Glomerular endothelial cell (primary cell): ENCODE measurements around the gene NDUFB2. TPM values are rescaled to one million over a fixed set of nuclear protein-coding genes. Genes with fewer than 3 reads are reported as not detected.
"Not testable (repeated sequence)": the region's sequence is repeated elsewhere in the genome, so short reads cannot be mapped to it uniquely, and the experiment has no call there.

Experiments used
- DNase-seq: peaks from one replicate; pipeline ENCODE4 v3.0.0-alpha.2; 2011; ENCODE audit warnings: low read depth, low spot score; ENCODE audit errors: extremely low read depth
- total RNA-seq: library from RNA; depleted of rRNA; stranded (reverse); fragments of >200 nt; gene quantifications from 2 replicates; pipeline ENCODE4 v1.2.3, GENCODE V29; 2015

NDUFB2 gene
- total RNA-seq, result 372 and 446 TPM in 2 replicates

DNA sequence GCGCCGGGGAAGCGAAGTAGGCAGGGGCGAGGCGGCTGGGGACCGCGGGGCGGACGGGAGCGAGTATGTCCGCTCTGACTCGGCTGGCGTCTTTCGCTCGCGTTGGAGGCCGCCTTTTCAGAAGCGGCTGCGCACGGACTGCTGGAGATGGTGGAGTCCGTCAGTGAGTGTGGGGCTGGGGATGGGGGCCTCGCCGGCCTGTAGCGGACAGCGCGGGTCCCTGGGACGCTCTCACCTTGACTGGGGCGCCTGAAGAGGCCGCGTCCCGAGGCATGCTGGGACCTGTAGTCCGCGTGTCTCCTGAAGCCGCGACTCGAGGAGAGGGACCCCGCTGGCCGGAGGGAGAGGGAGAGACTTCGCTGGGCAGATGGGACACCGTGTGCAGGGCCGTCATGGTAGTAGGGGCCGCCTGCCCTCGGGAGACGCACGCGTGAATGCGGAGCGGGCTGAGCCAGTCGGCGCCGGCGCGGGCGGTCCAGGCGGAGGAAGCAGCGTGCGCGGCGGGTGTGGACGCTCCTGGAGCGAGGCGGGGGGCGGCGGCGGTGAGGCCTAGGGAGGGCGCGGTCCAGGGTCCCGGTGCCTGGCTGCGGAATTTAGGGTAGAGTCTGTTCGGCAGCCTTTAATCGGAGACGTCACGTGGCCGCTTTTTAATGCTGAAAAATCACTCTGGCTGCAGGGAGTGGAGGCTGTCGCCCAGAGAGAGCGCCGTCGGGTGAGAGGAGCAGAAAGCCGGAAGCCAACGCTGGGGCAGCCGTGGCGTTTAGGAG lies at the start of gene NDUFB2:
NDUFB2 (plus strand) TSS at position 29 of the 767 bp plus-strand sequence; CDS start at position 66, 37 bp downstream.
- DNase-seq, result no peak

DNA sequence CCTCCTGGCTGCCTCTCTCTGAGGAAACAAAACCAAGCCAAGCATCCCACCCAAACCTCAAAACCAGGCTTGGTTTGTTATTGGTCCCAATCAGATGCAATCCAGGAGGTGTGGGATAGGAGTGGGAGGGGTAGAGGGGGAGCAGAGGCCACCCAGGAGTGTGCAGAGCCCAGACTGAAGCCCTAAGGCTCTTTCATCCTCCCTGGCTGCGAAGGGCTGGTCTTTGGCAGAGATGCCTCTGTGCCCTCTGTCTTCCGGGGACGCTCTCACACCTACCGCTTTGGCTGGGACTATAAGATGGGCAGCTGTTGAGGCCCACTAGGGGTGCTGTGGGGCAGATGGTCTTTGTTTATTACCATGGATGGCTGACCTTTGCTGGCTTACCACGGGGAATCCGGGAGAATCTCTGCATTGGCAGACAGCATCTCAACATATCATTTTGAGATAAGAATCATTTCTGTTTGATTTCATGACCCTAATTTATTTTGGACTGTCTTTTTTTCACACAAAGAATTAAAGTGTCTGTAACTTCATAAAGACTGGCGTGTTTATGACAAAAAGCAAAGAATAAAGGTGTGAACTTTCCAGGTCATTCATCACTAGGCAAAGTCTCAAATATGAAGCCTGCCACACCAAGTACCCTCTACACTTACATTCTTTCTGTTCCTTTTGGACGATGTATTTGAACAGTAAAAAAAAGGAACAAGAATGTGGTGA lies 49.4 kb upstream of the NDUFB2 start:
- DNase-seq, result no peak

DNA sequence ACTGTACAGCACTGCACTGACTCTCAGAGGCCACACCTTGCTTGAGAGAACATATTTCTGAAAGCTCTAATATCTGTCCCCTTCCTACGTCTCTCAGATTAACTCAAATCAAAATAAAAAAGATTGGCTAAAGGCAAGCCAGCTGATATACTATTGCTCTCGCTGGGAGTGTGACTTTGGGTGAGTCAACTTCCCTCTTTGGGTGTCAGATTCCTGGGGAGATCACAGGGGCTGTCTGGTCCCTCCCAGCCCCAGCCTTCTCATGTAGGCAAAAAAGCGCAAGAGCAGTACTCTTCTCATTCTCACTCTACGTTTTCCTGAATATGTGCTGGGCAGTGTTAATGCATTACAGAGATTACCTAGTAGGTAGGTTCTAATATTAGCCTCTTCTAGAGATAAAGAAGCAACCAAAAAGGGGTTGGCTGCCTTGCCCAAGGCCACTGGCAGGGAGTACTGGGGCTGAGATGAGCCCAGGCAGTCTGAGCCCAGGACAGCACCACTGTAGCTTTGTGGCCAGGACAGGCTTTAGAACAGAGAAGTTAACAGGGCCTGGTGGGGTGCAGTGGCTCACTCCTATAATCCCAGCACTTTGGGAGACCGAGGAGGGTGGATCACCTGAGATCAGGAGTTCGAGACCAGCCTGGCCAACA lies 46.8 kb upstream of the NDUFB2 start:
- no peak for DNase-seq

DNA sequence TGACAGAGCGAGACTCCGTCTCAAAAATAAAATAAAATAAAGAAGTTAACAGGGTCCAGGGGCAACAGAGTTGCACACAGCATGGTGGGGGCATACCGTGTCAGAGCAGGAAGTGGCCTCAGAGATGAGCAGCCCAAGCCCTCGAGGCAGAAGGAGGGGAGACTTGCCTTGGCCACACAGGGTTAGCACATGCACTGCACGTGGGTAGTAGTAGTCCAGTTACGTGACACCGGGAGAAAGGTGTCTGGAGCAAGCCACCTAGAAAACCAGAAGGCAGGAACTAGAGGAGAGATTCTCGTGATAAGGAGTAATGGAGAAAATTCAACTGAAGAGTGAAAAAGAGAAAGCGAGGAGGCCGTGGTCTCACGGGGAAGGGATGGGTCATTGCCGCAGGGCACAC lies 46.1 kb upstream of the NDUFB2 start:
- DNase-seq, result no peak

DNA sequence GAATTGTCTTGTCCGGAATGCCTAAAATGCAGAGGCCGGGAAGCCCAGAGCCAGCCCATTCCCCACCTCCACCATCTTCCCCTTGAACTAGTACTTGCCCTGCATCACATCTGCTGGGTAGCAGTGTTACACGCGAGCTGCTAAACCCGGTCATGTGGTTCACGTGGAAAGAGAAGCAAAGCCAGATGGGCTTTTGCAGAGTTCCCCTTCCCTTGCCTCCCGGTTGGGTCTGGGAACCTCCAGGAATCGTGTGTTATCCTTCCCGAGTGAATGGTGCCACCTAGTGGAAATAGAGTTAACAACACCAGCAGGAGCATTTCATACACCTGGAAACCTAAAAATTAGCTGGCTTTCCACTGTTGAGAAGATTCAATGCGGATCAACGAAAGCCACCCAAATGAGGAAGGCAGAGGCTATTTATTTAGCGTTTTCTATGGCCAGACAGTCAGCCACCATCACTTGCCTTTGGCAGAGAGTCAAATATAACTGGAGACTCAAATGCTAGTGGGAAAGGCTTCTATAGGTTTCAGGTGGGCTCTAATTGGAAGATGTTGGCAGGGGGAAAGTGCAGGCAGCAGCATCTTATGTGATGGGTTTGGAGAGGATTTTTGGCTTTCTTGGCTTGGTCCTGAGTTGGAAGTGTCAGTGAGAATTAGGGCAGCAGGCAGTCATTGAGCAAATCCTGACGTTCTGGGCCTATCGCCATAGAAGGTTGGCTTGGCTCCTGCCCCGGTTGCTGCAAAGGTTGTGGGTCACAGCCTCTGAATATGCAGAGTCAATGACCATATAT lies 43.0 kb upstream of the NDUFB2 start:
- no peak for DNase-seq

DNA sequence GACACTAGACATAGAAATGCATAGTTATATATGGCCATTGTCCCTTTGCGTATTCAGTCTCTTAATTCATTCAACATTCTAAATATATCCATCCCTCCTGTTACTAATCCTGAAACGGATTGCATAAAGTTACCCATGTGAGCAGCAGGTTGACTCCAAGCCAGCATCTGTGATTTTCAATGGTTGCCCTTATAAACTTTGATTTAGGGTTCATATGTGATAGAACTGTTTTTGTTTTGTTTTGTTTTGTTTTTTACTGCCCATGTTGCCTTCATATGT lies 42.5 kb upstream of the NDUFB2 start:
- no peak for DNase-seq

DNA sequence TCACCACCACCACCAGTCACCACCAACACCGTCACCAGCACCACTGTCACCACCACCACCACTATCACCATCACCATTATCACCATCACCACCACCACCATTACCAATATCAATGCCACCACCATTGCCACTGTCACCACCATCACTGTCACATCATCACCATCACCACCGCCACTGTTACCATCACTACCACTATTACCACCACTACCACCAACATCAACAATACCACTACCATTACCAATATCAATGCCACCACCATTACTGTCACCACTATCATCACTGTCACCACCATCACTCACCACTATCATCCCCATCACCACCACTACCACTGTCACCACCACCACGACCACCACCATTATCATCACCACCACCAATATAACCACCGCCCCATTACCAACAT lies 41.8 kb upstream of the NDUFB2 start:
- no peak for DNase-seq

DNA sequence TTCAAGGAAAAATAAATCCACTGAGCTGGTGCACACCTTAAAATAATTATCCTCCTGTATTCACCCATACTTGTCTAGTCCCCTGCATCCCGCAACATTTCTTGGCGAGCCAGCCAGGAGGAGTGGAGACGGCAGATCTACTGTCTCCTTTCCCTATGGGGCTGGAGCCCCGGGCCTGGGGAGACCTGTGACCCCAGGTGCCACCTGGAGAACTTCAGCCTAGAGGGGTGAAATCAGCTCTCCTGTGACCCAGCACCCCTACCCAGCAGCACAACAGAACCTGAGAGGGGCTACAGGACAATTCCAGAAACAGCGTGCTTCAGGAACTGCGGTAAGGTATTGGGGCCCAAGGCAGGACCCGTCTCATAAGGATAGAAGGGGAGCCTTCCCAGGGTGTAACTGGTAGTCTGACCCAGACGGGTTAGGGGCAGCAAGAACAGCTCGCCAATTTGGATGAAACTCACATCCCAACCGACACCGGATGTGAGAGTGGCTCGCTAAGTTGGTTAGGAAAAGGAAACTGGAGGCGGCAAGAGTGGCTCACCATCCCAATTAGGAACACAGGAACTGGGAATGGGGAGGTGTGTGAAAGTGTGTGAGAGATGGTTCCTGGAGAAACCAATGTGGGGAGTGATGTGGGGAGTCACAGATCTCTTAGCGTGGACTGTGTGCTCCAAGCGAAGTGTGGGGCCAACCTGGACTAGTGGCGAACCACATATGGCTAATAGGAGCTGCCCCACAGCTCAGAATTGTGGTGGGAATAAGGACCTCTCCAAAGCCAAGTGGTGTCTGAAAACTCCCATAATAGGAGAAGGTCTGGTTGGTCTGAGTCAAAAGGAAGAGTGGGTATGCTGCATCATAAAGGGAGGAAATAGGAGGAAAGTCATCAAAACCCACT lies 40.7 kb upstream of the NDUFB2 start:
- no peak for DNase-seq

DNA sequence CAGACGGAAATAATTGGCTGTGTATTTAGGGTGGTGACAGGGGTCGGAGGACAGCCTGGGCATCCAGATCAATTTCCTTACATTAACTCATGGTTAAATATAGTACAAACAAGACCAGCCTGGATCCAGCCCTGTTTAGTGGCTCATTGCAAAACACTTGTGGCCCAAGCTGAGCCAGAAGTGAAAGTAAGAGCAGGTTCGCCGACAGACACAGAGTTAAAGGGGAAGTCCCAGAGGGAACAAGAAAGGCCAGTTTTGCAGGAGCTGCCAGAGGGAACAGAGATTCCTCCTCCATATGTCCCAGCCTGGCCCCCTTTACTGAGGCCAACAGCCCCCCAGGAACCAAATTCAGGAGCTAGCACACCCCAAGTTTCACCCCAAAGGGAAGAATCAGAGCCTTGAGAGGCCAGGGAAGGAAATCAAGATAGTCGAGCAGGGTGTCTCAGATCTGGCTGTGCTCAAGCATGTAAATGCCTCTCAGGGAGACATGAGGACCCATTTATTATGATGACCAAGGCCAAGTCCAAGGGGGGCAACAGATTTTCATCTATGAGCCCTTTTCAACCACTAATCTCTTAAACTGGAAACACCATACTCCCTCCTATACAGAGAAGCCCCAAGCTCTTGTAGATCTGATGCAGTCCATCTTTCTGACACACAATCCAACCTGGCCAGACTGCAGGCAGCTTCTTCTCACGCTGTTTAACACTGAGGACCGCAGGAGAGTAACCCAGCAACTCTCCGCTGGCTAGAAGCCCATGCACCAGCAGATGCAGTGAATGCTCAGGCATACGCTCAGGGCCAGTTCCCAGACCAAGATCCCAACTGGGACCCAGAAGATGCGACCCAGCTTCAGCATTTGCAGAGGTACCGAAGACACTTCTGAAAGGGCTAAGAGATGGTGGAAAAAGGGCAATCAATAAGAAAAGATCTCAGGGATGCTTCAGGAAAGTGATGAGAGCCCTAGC lies 39.7 kb upstream of the NDUFB2 start:
- DNase-seq, result no peak

DNA sequence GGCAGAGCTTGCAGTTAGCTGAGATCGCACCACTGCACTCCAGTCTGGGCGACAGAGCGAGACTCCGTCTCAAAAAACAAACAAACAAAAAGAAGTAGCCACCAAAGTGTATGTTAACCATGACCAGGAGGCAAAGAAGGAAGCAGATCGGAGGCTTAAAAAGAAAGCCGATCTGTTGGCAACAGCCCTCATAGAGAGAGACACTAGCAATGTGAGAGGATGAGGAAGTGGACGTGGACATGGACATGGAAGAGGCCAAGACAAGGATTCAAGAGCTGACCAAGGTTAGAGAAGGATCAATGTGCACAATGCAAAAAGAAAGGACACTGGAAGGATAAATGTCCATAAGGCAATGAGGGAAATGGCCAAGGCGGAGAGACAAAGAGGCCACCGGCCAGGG lies 38.6 kb upstream of the NDUFB2 start:
- DNase-seq, result no peak

DNA sequence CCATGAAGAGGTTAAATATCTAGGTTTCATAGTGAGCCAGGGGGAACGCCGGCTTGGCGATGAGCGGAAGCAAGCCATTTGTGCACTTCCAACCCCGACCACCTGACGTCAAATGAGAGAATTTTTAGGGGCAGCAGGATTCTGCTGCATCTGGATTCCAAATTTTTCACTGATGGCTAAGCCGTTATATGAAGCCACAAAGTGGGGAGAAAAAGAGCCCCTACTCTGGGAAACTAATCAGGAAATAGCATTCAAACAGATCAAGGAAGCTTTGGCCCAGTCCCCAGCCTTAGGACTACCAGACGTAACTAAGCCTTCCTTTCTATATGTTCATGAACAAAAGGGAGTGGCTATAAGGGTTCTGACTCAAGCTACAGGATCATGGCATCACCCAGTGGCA lies 36.7 kb upstream of the NDUFB2 start:
- no peak for DNase-seq

DNA sequence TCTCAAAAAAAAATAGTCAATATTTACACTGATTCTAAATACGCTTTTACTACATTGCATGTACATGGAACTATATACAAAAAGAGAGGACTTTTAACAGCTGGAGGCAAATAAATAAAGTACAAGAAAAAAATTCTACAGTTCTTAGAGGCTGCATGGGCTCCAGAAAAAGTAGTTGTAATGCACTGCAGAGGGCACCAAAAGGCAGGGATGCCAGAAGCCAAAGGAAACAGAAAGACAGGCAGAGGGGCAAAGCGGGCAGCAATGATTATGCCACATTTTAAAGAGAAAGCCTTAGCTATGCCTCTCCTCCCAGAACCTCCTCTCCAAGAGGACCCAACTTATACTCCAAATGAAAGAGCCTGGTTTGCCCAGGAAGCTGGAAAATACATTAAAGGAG lies 35.4 kb upstream of the NDUFB2 start:
- no peak for DNase-seq

DNA sequence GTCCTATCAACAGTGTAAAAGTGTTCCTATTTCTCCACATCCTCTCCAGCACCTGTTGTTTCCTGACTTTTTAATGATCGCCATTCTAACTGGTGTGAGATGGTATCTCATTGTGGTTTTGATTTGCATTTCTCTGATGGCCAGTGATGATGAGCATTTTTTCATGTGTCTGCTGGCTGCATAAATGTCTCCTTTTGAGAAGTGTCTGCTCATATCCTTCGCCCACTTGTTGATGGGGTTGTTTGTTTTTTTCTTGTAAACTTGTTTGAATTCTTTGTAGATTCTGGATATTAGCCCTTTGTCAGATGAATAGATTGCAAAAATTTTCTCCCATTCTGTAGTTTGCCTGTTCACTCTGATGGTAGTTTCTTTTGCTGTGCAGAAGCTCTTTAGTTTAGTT lies 33.6 kb upstream of the NDUFB2 start:
- not testable (repeated sequence) for DNase-seq

DNA sequence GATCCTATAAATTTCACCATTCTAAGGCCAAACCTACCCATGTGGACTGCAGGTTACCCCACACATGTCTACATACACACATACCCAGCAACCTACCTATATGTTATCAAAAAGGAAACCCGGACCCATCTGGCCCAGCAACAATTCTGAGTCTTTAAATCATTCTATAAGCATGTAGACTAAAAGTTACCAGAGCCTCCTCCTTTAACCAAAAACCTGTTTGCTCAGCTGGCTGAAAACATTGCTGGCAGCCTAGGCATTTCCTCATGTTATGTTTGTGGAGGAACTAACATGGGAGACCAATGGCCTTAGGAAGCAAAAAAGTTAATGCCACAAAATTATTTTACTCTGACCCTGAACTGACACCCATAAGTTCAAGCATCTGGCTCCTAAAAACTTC lies 29.0 kb upstream of the NDUFB2 start:
- DNase-seq, result no peak

DNA sequence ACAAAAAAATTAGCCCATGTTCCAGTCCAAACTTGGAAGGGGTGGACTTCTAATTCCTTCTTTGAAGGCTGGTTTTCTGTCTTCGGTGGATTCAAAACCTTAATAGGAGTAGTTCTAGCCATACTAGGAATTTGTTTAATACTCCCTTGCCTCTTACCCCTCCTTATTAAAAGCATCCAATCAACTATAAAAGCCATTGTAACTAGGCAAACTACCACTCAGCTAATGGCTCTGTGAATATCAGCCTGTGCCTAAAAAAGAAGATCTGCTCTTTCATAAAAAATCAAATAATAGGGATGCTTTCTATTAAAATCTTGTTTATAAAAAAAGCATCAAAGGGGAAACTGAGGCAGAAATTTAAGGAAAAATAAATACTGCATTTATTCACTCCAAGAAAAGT lies 27.9 kb upstream of the NDUFB2 start:
- no peak for DNase-seq

DNA sequence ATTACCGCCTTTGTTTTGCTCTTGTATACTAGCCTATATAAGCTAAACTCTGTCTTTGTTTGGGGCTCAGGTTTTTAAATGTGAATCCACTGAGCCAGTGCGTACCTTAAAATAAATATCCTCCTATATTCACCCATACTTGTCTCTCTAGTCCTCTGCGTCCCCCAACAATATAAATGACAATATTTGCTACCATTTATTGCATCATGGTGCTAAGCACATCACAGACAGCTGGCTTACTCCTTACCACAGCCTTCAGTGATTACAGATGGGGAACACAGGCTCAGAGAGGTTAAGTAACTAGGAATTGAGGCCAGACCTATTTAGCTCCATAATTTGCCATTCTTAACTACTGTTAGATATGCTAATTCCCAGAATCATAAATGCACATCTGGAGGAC lies 27.2 kb upstream of the NDUFB2 start:
- no peak for DNase-seq

DNA sequence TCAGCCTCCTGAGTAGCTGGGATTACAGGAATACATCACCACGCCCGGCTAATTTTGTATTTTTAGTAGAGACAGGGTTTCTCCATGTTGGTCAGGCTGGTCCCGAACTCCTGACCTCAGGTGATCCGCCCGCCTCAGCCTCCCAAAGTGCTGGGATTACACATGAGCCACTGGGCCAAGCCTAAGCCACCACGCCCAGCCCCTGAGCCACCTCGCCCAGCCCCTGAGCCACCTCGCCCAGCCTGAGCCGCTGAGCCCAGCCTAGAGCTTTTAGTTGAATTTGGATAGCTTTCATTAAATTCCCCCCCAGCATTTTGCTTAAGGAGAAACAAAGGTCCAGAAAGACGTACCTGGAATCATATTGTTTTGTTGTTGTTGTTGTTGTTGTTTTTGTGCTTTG lies 26.6 kb upstream of the NDUFB2 start:
- not testable (repeated sequence) for DNase-seq

DNA sequence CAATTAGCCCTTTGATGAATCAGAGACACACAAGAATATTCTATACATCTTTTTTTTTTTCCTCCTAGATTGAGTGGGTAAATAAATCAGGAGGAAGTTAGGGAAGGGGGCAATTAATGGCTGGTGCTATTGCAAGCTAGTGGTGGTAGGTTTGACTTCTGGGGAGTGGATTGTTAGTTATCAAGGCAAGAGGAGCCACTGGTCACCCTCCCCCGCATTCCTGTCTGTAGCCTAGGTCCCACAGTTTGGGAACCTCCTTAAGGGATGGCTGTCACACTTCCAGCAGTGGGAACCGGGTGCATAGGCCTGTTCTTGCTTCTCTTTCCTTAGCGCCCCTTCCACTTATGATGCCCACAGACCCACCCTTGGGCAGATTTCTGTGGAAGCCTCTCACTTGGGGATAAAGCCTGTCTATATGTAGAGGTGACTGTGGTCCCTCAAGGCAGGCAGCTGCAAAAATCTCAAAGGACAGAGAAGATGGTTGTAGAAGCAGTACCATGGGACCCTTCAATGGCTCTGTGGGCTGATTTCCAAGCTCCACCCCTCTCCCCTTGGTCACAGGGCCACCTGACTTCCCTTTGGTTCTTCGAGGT lies 26.1 kb upstream of the NDUFB2 start:
- DNase-seq, result no peak

DNA sequence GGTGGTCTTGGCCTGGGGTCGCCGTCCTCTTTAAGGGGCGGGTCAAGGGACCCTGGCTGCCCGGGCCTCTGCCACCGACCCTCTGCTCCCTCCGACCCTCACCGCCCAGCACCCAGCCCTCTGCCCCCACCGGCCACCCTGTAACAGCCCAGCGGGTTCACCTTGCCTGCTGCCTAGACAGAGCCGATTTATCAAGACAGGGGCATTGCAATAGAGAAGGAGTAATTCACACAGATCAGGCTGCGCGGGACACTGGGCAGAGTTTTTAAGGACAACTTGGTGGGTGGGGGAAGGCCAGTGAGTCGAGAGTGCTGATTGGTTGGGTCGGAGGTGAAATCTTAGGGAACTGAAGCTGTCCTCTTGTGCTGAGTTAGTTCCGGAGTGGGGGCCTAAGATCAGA lies 24.5 kb upstream of the NDUFB2 start:
- no peak for DNase-seq
